ENCODE data around the gene LDLRAP1.
A peak's percentile ranks its signal among the peaks of the same experiment; 100 is the strongest.

The LDLRAP1 gene

DNA sequence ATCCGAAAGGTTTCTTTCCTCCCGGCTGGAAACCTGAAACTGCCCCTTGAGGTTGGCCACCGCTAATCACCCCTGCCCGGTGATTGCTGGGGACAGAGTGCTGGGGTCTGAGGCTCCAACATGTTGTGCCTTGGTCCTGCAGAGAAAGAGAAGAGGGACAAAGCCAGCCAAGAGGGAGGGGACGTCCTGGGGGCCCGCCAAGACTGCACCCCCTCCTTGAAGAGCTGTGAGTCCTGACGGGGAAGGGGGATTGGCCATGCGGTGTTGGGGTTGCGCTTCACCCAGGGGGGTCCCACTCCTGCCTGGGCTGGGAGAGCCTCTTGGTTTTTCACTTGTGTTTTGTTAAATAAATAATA lies 19.5 kb downstream of the LDLRAP1 start:
- no peak for DNase-seq (ENCODE audit: low read depth)

DNA sequence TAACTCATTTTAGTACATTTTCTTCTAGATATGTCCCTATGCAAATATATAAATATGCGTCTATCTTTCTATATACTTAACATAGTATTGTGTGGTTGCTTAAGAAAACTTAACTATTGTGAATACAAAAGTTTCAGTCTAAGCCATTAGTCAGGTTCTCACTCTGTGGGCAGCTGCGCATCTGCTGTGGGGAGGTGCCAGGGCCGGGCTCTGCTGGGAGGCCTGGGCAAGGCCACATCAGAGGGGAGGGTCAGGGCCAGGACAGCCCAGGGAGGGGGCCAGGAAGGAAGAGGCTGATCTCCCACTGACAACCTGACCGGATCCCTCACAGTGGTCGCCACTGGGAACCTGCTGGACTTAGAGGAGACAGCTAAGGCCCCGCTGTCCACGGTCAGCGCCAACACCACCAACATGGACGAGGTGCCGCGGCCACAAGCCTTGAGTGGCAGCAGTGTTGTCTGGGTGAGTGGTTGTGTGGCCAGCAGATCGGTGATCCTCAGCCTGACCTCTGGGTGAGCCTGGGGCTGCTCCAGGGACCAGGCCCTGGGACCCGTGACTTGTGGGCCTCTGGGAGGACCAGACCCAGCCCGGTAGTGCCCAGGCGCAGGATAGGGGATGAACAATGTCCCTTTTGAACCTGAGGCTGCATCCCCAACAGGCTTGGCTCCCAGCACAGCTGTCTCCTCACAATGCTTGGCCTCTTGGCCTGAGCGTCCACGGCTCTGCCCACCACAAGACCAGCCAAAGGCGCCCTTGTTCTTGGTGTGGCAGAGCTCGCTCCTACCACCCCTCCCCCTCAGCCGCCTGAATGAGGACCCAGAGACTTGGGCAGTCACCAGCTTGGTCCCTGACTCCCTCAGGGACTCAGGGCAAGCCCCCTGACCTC lies 20.2 kb downstream of the LDLRAP1 start:
- DNase-seq (ENCODE audit: low read depth), result no peak

DNA sequence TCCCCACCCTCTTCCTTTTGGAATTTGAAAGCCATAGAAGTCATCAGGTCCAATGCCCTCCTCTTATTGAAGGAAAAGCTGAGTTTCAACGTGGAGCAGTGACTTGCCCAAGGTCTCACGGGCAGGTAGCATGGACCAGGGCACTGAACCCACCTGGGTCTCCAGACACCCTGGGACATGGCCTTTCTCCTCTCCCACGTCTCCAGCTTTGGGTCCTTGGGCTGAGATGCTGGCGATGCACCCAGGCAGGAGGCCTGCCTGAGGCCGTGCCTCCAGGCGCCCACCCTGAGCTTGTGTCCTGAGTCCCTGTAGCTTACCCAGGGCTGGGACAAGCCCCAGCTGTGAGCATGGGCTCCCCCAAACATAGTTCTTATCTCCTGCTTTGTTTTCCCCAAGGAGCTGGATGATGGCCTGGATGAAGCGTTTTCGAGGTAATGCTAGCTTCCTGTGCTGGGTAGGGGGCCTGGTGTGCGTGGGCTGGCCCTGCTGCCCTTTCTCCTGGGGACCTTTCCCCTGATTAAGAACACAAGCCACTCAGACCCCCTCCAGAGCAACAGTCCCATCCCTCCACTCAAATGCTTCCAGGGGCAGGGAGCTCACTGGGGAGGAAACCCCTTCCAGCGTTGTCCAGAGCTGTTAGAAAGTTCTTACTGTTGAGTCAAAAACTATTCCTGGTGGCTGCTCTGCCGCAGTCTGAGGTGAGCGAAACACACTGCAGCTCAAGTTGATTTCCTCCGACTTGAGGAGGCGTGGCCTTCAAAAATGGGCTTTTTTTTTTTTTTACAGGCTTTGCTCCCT lies 21.6 kb downstream of the LDLRAP1 start:
- DNase-seq (ENCODE audit: low read depth), result no peak

DNA sequence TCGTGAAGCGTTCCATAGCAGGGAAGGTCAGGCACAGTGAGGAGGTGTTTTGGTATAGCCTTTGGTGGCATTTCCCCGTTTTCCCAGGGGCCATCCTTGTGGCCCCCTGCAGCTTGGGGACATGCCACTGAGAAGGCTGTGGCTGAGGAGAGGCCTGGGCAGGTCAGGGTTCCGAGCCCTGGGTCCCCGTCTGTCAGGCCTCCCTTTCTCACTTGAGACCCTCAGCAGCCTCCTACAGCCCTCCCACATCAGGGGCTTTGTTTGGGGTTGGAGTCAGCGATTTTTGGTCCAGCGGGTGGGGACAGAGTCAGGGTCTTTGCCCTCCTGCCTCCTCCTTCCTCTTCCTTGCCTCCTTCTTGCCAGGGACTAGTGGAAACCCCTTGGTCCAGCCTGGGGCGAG lies 22.2 kb downstream of the LDLRAP1 start:
- no peak for DNase-seq (ENCODE audit: low read depth)

DNA sequence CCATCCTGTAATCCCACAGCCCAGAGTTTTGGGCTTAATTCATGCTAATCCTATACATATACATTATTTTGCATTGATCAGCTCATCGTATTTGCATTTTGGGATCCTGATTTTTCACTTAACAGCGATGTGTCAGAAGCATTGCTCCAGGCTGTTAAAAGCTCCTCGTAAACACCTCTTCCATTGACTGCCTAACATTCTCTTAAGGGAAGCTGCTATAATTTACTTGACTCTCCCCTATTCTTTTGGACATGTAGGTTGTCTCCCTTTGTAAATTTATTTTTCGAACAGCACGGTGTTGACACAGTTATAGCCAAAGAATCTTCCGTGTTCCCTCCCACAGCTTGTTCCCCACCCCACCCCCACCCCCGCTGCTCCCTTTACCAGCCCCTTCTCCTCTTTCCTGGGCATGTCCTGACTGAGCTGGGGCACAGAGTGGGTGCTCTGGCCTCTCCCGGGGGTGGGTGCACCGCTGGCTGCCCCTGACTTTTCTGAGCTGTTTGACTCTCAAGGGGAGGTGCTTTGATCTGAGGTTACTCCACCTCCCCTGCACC lies 22.8 kb downstream of the LDLRAP1 start:
- no peak for DNase-seq (ENCODE audit: low read depth)

DNA sequence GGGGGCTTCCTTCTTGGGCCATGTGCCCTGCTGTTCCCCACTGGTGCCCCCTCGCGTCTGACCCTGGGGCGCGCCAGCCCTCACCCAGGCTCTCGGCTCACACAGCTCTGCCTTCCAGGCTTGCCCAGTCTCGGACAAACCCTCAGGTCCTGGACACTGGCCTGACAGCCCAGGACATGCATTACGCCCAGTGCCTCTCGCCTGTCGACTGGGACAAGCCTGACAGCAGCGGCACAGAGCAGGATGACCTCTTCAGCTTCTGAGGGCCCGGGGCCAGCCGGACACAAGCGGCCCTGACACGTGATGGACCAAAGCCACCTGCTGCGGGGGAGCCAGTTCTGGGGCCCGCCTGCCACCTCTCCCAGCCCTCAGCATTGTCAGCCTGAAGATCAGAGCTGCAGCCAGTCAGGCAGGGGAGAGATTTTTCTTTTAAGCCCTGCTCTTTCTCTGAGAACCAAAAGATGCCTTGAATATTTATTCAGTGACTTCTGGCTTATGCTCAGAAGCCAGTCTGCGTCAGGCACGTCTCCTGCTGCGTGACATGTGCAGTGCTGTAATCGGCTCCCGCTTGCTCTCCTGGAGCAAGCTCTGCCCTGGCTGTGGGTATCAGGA lies 23.4 kb downstream of the LDLRAP1 start:
- peak; percentile 42 for DNase-seq (ENCODE audit: low read depth)

DNA sequence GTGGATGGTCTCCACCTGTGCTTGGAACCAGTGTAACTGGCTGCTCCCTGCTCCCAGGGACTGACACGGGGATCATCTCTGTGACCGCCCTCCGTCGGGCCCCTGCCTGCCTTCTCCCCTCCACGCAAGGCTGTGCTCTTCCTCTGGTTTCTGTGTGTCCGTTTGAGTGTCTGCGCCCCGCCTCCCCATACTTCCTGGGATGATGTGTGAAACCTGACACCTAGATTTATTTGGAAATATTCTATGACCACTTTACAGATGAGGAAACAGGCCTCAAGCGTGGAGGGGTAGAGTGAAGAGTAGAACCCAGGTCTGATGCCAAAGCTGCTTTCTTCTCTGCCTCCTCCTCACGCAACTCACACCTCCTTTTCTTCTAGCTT lies 24.3 kb downstream of the LDLRAP1 start:
- no peak for DNase-seq (ENCODE audit: low read depth)

DNA sequence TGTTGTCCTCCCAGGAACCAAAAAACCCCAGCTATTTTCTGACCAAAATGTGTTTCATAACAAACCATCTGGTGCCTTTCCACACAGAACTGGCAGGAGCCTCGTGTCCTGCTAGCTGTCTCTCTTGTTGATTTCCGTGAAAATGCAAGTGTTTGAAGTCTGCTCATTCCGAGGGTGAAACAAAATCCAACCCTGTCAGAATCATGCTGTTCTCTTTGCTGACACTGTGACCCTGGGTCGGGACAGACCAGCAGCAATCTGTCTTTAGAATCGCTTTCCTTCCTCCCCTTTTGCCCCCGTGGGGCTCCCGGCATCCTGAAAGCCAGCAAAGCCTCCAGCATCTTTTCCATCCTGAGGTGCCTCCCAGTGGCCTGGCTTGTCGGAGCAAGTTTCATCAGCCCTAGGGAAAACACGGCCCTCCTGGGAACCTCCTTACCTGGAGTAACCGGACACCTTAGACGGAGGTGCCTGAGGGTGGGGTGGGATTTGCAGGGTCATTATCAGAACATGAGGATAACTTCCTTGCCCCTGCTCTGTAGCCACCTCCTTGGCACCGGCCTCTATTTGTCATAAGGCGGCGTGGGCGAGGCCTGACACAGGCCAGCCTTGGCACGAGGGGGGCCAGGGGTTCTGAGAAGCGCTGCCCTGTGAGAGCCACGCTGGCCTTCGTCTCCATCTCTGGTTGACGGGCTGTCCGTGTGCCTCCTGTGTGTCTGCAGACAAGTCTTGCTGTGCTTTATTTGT lies 24.9 kb downstream of the LDLRAP1 start:
- no peak for DNase-seq (ENCODE audit: low read depth)

DNA sequence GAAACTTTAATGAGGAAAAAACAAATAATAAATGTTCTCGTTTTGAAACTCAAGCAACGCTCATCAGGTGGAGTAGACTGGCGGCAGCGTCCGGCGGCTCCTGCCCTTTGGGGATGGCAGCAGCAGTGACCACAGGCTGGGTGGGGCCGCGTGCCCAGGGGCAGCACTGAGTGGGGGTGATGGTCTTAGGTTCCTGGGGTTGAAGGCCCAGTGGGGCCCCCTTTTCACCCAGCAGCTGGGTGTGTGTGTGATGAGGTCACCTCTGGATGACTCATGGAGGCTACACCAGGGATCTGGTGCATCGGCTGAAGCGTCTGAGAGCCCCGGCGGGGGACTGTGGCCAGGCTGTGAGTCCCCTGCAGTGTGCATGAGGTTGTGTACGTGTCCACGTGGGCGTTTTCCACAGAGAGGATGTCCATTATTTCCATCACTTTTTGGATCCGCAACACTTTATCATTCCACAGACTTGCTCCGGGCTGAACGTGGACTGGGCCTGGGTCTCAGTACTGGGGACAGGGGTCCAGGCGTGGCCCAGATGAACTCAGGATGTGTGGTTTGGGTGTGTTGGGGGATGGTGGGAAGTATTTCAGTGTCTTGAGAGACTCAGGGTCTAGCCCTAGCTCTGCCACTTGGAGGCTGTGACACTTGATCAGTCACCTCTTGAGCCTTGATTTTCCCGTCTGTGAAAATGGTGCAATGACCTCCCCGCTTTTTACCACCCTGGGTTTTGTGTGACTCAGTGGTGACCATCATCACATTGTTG lies 25.6 kb downstream of the LDLRAP1 start:
- no peak for DNase-seq (ENCODE audit: low read depth)

DNA sequence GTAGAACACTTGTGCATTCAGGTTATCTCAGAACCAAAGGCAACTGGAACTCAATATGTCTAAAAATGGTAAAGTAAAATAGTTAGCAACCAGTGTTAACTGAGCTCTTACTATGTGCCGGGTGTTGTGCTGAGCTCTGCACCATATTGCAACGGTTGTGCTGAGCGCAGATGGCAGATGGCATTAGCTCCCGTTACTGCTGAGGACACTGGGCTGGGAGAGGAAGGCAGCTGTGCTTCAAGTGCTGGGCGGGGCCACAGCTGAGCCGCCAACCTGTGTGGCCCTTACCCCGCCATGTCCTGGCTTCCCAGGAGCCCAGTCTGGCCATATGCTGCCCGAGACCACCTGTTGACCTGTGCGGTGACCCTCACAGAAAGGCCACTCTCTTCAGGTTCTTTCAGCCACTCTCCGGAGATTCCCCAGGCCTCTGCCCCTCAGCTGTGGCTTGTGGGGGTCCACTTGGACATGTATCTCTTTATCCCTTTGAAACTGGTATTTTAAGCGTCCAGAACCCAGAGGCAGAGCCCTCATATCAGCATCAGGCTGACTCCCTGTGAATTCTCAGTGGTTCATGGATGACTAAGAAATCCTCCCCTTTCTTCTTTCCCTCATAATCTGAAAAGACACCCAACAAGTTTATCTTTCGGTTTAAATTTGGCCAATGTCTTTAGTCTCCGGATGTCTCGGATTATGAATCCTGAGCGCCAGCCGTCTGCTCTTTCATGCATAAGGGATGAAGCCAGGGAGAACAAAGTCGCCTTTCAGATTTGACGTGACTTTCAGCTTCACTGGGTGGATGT lies 26.4 kb downstream of the LDLRAP1 start:
- no peak for DNase-seq (ENCODE audit: low read depth)

DNA sequence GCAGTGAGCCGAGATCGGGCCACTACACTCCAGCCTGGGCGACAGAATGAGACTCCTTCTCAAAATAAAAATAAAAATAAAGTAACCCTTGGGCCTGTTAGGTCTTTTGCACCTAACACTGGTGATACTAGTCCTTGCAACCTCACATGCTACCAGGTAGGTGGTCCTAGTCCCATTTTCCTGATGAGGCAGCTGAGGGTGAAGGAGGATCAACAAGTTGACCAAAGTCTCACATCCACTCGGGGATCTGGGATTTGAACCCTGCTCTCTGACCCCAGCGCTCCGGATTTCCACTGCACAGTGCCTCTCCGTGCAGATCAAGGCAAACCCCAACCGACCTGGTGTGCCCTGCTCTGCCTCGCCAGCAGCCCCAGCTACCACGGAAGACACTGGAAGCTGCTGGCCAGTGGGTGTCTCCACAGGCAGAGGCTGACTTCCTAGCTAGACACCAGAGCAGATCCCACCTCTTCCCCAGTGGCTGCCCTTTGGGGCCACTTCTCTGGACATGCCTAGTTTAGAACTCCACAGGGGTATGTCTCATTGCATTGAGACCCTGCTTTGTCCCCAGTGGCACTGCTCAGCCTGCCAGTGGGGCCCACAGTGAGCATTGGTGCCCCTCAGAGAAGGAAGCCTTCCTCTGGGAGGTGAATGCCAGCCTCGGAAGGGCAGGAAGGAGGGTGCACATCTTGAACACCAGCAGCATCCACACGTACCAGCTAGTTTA lies 27.6 kb downstream of the LDLRAP1 start:
- DNase-seq (ENCODE audit: low read depth), result no peak

DNA sequence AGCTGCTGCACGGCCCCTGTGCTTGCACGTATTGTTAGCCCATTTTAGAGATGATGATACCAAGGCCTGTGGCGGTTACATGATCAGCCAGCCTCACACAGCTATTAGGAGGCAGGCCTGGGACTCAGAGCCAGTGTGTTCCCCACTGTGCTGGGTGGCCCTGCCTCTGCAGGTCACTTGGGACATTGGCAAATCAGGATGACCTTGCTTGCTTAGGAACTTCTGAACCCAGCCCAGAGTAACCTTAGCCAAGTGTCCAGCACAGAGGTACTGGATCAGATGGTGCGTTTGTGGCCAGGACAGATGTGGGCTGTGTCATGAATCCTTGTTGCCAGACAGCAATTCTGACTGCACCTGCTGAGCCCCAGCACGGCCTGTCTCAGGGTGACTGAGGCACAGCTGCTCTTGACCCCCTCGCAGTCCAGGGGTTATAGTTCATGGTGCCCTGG lies 28.1 kb downstream of the LDLRAP1 start:
- no peak for DNase-seq (ENCODE audit: low read depth)

DNA sequence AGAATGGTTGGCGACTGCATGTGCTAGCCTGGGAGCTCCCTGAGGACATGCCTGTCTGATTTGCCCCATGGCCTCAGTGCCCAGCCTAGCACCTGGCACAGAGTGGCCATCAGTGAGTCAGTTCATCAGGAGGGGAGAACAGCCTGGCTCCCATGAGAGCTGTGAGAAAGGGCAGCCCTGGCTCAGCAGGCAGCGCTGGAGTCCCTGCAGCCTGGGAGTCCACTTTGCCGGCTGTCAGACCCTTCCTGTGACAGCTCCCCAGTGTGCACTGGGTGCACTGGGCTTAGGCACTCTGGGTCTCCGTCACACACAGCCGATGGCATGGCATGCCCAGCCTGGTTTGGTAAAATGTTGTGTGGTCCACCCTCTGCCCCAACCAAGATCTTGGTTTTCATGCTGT lies 28.7 kb downstream of the LDLRAP1 start:
- no peak for DNase-seq (ENCODE audit: low read depth)

DNA sequence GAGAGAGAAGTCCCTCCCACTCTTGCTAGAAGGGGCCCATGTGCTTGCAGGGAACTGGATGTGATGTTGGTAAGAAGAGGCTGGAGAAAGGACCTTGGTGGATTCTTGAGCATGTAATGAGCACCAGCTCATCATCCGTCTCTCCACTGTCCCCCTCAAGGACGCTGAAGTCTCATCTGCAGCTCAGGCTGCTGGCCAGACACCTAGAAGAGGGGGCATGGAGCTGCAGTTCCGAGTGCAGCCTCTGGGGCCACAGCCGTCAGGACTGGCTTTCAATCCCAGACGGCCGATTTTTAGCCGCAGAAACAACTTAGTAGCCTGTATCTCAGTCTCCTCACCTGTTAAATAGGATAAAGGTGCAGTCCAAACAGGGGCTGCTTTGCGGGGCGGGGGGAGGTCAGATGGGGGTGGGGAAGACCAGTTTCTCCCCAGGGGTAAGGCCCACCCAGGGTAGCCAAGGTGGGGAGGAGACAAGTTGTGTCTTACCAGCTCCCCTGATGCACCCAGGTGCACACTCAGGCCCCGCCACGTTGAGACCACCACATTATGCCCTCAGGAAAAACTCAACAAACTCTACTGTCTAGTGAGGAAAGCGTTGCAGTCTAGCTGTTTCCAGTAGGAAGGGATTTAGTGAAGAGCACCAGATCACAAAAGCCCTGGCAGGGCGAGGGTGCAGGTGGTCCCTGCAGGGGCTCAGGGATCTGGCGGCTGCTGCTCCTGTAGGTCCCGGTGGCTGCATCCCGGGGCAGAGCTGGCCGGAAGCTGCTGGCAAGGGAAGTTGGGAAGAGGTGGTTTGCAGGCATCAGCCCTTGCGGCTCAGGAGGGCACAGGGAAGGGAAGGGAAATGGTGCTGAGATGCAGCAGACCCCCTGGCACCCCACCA lies 29.5 kb downstream of the LDLRAP1 start:
- DNase-seq (ENCODE audit: low read depth), result peak; percentile 41

DNA sequence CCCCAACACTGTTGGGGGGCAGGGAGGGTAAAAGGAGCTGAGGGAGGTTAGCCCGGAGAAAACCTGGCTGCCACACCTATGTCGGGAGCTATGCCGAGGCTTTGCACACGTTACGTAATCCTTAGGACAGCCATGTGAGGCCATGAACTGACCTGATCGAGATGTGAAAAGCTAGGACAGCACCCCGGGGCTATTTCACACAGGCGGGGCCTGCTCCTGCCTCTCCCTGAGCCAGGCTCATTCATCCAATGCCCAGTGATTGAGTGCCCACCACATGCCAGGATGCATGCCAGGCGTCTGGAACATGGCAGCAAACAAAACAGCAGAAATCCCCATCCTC lies 30.2 kb downstream of the LDLRAP1 start:
- DNase-seq (ENCODE audit: low read depth), result no peak

DNA sequence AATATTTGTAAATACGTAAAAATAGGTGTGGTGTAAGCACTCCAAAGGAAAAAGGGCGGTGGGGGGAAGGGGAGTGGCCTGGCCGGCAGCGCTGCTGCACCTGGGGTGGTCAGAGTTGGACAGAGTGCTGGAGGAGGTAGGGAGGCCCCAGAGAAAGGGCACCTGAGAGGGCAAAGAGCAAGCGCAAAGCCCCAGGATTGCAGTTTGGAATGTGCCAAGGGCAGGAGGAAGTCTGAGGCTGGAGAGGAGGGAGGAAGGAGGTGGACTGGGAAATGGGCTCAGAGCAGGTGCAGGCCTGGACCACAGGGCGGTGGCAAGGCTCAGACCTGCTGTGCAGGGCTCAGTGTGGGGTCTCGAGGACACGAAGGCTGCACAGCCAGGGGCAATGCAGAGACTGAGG lies 30.6 kb downstream of the LDLRAP1 start:
- no peak for DNase-seq (ENCODE audit: low read depth)

DNA sequence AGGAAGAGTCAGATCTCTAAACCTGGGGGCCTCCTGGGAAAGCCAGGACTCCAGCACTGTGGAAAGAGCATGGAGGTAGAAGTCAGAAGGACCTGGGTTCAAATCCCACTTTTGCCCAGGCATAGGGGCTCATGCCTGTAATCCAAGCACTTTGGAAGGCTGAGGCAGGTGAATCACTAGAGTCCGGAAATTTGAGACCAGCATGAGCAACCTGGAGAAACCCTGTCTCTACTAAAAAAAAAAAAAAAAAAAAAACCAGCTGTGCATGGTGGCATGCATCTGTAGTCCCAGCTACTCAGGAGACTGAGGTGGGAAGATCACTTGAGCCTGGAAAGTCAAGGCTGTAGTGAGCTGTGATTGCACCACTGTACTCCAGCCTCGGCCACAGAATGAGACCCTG lies 31.8 kb downstream of the LDLRAP1 start:
- DNase-seq (ENCODE audit: low read depth), result no peak

DNA sequence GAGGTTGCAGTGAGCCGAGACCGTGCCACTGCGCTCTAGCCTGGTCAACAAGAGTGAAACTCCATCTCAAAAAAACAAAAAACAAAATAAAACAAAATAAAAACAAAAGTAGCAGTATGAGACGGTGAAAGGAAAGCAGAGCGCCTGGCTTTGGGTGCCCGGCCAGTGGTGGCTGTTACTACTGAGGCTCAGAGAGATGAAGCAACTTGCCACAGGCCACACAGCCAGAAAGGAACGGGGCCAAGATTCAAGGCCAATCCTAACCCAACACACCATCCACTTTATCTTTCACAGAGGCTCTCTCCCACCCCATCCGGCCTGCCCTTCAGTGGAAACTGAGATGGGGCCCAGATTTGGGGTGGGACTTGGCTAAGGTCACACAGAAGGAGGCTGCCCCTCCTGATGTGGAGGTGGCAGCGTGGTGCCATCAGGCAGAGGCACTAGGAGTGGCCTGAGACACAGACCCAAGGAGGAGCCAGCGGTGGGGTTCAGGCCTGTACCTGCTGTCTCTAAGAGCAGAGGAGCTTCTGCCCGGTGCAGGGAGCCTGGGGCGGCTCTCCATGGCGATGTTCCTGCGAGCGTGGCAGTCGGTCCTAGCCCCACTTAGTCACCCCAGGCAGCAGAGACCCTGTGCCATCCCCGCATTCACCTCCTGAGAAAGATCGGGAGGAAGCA lies 33.2 kb downstream of the LDLRAP1 start:
- no peak for DNase-seq (ENCODE audit: low read depth)

Data from stimulated activated CD8-positive, alpha-beta memory T cell treated with anti-CD3 and anti-CD28 coated beads, Interleukin-4, amount 100 ng/mL, for 24 hours (primary cell).